Transverse colon (tissue), 3 donors: ENCODE results near the gene EARS2.

Experiments used
- POLR2A ChIP-seq: fragments of 450-650 bp; IDR thresholded peaks from one replicate; pipeline ENCODE4 v1.6.1; 2016; ENCODE audit warnings: antibody characterized with exemption, mild to moderate bottlenecking, moderate library complexity
- TF ChIP-seq, protein P1 (sequence below), 5 experiments: fragments of 200-600 bp in 3 of 5; fragments of 450-650 bp in 2 of 5; sonication (generic) in 3 of 5; IDR thresholded peaks; 1 replicate in 2 of 5; 2 replicates in 3 of 5; pipeline ENCODE4 v1.5.1; 2016 to 2017; ENCODE audit warnings: antibody characterized with exemption in 5 of 5, inconsistent platforms in 3 of 5, mild to moderate bottlenecking in 2 of 5, moderate library complexity in 1 of 5

DNA sequence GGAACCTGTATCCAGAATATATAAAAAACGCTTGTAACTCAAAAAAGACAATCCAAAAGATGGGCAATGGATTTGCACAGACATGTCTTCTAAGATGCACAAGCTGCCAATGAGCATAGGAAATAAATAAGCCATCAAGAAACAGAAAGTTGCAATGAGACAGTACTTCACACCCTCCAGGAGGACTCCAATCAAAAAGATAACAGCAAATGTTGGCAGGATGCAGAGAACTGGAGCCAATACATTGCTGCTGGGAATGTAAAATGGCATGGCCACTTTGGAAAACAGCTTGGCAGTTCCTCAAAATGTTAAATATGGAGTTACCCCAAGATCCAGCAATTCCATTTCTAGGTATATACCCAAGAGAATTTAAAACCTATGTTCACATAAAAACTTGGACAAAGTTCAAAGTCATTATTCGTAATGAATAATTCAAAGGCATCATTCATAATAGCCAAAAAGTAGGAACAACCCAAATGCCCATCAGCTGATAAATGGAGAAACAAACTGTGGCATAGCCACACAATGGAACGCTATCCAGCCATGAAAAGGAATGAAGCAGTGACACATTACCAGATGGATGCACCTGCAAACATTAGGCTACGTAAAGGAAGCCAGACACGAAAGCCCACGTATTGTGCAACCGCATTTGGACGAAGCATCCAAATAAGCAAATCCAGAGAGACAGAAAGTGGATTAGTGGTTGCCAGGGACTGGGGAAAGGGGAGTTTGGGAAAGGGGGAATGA is 72.5 kb downstream of the EARS2 start:
- TF ChIP-seq, protein P1, sequence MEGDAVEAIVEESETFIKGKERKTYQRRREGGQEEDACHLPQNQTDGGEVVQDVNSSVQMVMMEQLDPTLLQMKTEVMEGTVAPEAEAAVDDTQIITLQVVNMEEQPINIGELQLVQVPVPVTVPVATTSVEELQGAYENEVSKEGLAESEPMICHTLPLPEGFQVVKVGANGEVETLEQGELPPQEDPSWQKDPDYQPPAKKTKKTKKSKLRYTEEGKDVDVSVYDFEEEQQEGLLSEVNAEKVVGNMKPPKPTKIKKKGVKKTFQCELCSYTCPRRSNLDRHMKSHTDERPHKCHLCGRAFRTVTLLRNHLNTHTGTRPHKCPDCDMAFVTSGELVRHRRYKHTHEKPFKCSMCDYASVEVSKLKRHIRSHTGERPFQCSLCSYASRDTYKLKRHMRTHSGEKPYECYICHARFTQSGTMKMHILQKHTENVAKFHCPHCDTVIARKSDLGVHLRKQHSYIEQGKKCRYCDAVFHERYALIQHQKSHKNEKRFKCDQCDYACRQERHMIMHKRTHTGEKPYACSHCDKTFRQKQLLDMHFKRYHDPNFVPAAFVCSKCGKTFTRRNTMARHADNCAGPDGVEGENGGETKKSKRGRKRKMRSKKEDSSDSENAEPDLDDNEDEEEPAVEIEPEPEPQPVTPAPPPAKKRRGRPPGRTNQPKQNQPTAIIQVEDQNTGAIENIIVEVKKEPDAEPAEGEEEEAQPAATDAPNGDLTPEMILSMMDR (IDR thresholded peaks at IDR 0.05) = no peak
- TF ChIP-seq POLR2A = no peak
